Heart right ventricle (tissue), 16 donors: ENCODE measurements around the gene ACTL7B. TPM values are rescaled to one million over a fixed set of nuclear protein-coding genes. Genes with fewer than 3 reads are reported as not detected.
"Not testable (repeated sequence)": the region's sequence is repeated elsewhere in the genome, so short reads cannot be mapped to it uniquely, and the experiment has no call there.

ENCODE experiments used
- ATAC-seq, 8 donors: fragments of 200-7000 bp; cut with Tn5 transposase; one replicate each; pipeline ENCODE4 v1.9.1; 2020; ENCODE audit warnings: mild to moderate bottlenecking in 8 of 8, moderate library complexity in 8 of 8, moderate number of reproducible peaks in 1 of 8
- DNase-seq, 2 donors: peaks; one replicate each; pipeline ENCODE4 v3.0.0-alpha.2; 2020
- H3K27ac ChIP-seq, 10 donors: fragments of 200-600 bp; sonication (generic) in 2 of 10; one replicate each; pipeline versions ENCODE4 v1.5.0 to v1.8.0; 2020 to 2022; ENCODE audit warnings: mild to moderate bottlenecking in 3 of 10
- H3K27me3 ChIP-seq, 7 donors: fragments of 200-600 bp; one replicate each; pipeline ENCODE4 v1.8.0; 2021 to 2022; ENCODE audit warnings: mild to moderate bottlenecking in 2 of 7
- H3K36me3 ChIP-seq, 9 donors: fragments of 200-600 bp; sonication (generic) in 1 of 9; one replicate each; pipeline versions ENCODE4 v1.5.0 to v1.8.0; 2020 to 2022; ENCODE audit warnings: mild to moderate bottlenecking in 2 of 9
- H3K4me1 ChIP-seq, 9 donors: fragments of 200-600 bp; sonication (generic) in 1 of 9; one replicate each; pipeline versions ENCODE4 v1.5.0 to v1.8.0; 2020 to 2022; ENCODE audit warnings: mild to moderate bottlenecking in 4 of 9
- H3K4me3 ChIP-seq, 10 donors: fragments of 200-600 bp; sonication (generic) in 2 of 10; one replicate each; pipeline versions ENCODE4 v1.5.0 to v1.8.0; 2020 to 2022; ENCODE audit warnings: mild to moderate bottlenecking in 7 of 10, moderate library complexity in 2 of 10
- H3K9me3 ChIP-seq, 11 donors: fragments of 200-600 bp in 10 of 11; sonication (generic) in 2 of 11; one replicate each; pipeline versions ENCODE4 v1.5.0 to v1.8.0; 2013 to 2022; ENCODE audit warnings: mild to moderate bottlenecking in 2 of 11, control low read depth in 1 of 11, moderate library complexity in 1 of 11
- WGBS, 2 donors: extraction: QIAGEN DNeasy Blood & Tissue Kit; methylation state at CpG; one replicate each; pipeline ENCODE4 v1.1.7; 2013; ENCODE audit warnings: inconsistent platforms in 1 of 2; 5-methylcytosine and 5-hydroxymethylcytosine counted together
- intact Hi-C, 10 donors: fragments of 100-400 bp; cut with DNase I; formaldehyde crosslinking; loops; one replicate each; pipeline versions ENCODE4 v1.11.1 to v1.14.2; 2022
- polyA plus RNA-seq, 2 donors: library from polyadenylated mRNA; stranded (reverse); fragments of 200-250 nt; gene quantifications; one replicate each; pipeline ENCODE4 v1.2.3, GENCODE V29; 2013
- total RNA-seq, 10 donors: library from RNA; stranded (reverse); fragmentation: NEBNext Ultra II Directional in 3 of 10; extraction: Animal tissue kit (Norgen Biotek cat#: 25700) in 3 of 10; gene quantifications; one replicate each; pipeline versions ENCODE4 v1.2.1 to v1.2.4, GENCODE V29; 2021 to 2023
- TF ChIP-seq, protein P1 (sequence below), 9 donors: fragments of 200-600 bp; sonication (generic) in 2 of 9; IDR thresholded peaks; one replicate each; pipeline versions ENCODE4 v1.5.0 to v1.8.0; 2021 to 2022; ENCODE audit warnings: antibody characterized with exemption in 9 of 9, mild to moderate bottlenecking in 5 of 9, moderate library complexity in 1 of 9
- donor health status: Arrhythmogenic right ventricular cardiomyopathy.
- donor health status: ischemic (EF 13 %, LVEDD 7.1; RV severe dilation, severe dysfunction).
- donor health status: healthy with polysubstance abuse.
- donor health status: DM: no; HTN: yes; CAD: no.
- donor health status: DM: no; HTN: no; CAD: no.
- donor health status: ischemic (EF 25% LVEDD 6.9; RV normal size, moderate dysfunction).
- donor health status: ischemic (EF 25% LVEDD 5.7; RV mildly dilated, moderate dysfunction).
- donor health status: healthy.
- donor health status: DM: yes; HTN: yes; CAD: no.
- donor health status: Ischemic cardiomyopathy.
- donor health status: ischemic (EF 35%, LVEDD 5.7; RV mildly dilated, moderate dysfunction).
- donor health status: nonischemic (EF 11% LVEDD 7.7; RV severe dilation, severe dysfunction).
- donor health status: DM: yes; HTN: yes; CAD: no.
- donor health status: PGD.
- donor health status: ischemic (EF 29% LVEDD 5.4; RV normal size, mild dysfunction).
- donor health status: nonischemic (EF 23%, LVEDD 6.1; RV moderate dilation, normal function).

The ACTL7B gene
- total and polyA plus RNA-seq, 12 donors = not detected

DNA sequence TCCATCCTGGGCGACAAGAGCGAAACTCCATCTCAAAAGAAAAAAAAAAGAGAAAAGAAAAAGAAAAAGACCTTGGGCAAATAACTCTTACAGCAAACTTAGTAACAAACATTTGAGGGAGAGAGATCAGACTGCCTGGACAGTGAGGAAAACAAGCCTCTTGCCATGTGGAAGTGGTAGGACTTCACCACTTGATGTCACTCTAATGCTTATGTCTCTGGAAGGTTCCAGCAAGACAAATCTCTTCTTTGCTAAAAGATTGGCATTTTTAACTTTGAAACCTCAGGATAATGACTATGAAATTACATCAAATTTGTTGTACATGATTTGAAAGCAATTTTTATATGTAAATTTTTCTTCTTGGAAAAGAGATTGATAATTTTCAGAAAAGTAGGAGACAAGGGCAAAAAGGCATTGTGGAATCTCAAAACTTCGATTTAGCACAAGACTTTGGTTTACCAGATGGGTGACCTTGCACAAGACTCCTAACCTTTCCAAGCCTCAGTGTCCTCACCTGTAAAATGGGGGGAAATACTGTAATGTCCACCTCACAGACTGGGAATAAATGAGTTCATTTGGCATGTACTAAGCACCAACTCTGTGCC, 5.4 kb downstream of the ACTL7B start:
- 94 to 97% methylated on average over 3 of the region's 3 CpGs for WGBS, 2 donors
- intact Hi-C loops = no loop called here

DNA sequence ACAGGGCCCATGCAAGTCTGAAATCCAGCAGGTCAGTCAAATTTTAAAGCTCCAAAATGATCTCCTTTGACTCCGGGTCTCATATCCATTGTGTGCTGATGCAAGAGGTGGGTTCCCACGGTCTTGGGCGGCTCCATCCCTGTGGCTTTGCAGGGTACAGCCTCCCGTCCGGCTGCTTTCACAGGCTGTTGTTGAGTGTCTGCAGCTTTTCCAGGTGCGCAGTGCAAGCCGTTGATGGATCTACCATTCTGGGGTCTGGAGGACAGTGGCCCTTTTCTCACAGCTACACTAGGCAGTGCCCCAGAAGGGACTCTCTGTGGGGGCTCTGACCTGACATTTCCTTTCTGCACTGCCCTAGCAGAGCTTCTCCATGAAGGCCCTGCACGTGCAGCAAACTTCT, 7.5 kb downstream of the ACTL7B start:
- WGBS, 2 donors = 95 to 96% methylated on average over 8 of the region's 8 CpGs
- H3K4me3 ChIP-seq, H3K4me1 ChIP-seq, H3K27me3 ChIP-seq, intact Hi-C loops, H3K36me3 ChIP-seq, H3K9me3 ChIP-seq, ATAC-seq, H3K27ac ChIP-seq, DNase-seq: not testable (repeated sequence)

More for the DNA sequence above, 5.4 kb downstream of the ACTL7B start:
- TF ChIP-seq, protein P1, sequence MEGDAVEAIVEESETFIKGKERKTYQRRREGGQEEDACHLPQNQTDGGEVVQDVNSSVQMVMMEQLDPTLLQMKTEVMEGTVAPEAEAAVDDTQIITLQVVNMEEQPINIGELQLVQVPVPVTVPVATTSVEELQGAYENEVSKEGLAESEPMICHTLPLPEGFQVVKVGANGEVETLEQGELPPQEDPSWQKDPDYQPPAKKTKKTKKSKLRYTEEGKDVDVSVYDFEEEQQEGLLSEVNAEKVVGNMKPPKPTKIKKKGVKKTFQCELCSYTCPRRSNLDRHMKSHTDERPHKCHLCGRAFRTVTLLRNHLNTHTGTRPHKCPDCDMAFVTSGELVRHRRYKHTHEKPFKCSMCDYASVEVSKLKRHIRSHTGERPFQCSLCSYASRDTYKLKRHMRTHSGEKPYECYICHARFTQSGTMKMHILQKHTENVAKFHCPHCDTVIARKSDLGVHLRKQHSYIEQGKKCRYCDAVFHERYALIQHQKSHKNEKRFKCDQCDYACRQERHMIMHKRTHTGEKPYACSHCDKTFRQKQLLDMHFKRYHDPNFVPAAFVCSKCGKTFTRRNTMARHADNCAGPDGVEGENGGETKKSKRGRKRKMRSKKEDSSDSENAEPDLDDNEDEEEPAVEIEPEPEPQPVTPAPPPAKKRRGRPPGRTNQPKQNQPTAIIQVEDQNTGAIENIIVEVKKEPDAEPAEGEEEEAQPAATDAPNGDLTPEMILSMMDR (IDR thresholded peaks at IDR 0.05) = peak in 6 of 9 donors; percentile 23 to 43 (median 30)
- no peak overlapping the region for H3K27ac ChIP-seq
- peaks cover 0 to 6% (median 0%) of the 10 kb centered on the region in 7 donors for H3K27me3 ChIP-seq
- no peaks in the 10 kb centered on the region for H3K9me3 ChIP-seq
- no peaks in the 10 kb centered on the region for H3K36me3 ChIP-seq
- no peaks in the 10 kb centered on the region for H3K4me1 ChIP-seq
- no peak for DNase-seq
- ATAC-seq = no peak
- no peak overlapping the region for H3K4me3 ChIP-seq

DNA sequence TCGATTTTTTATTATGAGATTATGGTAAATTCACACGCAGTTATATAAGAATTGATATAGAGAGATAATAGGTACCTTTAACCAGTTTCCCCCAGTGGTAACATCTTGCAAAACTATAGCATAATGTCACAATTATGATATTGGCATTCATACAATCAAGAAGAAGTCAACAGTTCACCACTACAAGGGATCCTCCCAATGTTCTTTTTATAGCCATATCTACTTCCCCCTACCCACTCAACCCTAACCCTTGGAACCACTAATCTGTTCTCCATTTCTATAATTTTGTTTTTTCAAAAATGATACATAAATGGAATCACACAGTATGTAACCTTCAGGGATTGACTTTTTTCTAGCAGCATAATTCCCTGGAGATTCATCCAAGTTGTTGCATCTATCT, 9.8 kb downstream of the ACTL7B start:
- Histone ChIP-seq H3K9me3 (no peaks in the 10 kb centered on the region), H3K27ac (no peak overlapping the region), H3K27me3 (no peaks in the 10 kb centered on the region), H3K4me1 (peaks cover 0 to 7% (median 0%) of the 10 kb centered on the region in 9 donors), H3K36me3 (no peaks in the 10 kb centered on the region), H3K4me3 (no peak overlapping the region)
- 91 to 93% methylated on average over 2 of the region's 2 CpGs for WGBS, 2 donors
- DNase-seq (no peak), ATAC-seq (no peak)
- intact Hi-C loops = no loop called here
- TF ChIP-seq, protein P1 (IDR thresholded peaks at IDR 0.05) = no peak

DNA sequence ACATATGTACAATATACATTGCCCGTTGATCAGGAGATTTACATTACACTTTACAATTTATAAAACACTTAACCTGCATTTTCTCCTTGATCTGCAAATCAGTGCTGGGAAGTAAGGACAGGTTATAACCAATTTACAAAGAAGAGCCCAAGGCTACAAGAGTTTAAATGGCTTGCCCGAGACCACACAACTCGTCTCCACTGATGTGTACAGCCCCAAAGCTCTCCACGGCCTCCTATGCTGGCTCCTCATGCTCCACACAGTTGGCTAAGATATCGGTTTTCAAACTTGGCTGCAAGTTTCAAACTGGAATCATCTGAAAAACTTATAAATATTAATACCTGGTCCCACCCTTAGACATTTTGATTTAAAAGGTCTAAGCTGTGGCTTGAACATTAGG, 10.3 kb downstream of the ACTL7B start:
- Histone ChIP-seq H3K4me1 (peaks cover 0 to 7% (median 0%) of the 10 kb centered on the region in 9 donors), H3K4me3 (no peak overlapping the region), H3K27ac (no peak overlapping the region), H3K9me3 (no peaks in the 10 kb centered on the region), H3K36me3 (no peaks in the 10 kb centered on the region), H3K27me3 (no peaks in the 10 kb centered on the region)
- TF ChIP-seq, protein P1 (IDR thresholded peaks at IDR 0.05) = no peak
- intact Hi-C loops = no loop called here
- DNase-seq (no peak), ATAC-seq (no peak)
- WGBS, 2 donors = 83 to 89% methylated on average over 5 of the region's 5 CpGs

DNA sequence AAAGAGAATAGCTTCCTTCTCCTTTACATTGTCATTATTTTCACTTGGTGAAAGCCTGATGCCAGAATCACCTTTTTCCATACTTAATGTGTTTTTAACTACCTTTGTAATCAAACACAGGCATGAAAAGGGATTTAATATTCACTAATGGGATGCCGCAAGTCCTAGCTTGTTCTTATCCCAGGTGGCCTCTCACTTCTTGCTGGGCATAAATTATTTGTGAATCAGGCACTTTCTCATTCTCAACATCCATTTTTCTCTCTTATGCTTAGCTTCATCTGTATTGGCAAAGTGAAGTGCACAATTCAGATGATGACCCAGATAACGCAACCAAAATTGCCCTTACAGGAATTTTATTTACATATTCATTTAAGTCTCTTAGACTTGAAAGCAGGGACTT, 10.9 kb downstream of the ACTL7B start:
- TF ChIP-seq, protein P1 (IDR thresholded peaks at IDR 0.05) = no peak
- intact Hi-C loops = no loop called here
- no peaks in the 10 kb centered on the region for H3K9me3 ChIP-seq
- H3K4me1 ChIP-seq = peaks cover 0 to 7% (median 0%) of the 10 kb centered on the region in 9 donors
- DNase-seq (no peak), ATAC-seq (no peak)
- no peaks in the 10 kb centered on the region for H3K27me3 ChIP-seq
- 97% methylated on average over 2 of the region's 2 CpGs for WGBS, 2 donors
- no peak overlapping the region for H3K27ac ChIP-seq
- H3K4me3 ChIP-seq = no peak overlapping the region
- no peaks in the 10 kb centered on the region for H3K36me3 ChIP-seq
